ENCODE data around the gene AP1S3.
A peak's percentile ranks its signal among the peaks of the same experiment; 100 is the strongest.
"Not testable (repeated sequence)": the region's sequence is repeated elsewhere in the genome, so short reads cannot be mapped to it uniquely, and the experiment has no call there.

The AP1S3 gene

DNA sequence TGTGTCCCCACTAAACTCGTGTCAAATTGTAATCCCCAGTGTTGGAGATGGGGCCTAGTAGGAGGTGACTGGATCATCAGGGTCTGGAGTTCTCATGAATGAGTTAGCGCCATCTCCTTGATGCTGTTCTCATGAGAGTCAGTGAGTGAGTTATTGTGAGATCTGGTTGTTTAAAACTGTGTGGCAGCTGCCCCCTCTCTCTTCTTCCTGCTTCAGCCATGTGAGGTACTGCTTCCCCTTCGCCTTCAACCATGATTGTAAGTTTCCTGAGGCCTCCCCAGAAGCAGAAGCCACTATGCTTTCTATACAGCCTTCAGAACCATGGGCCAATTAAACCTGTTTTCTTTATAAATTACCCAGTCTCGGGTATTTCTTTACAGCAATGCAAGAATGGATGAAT, 50.4 kb downstream of the AP1S3 start:
- no peak for DNase-seq (ENCODE audit: low read depth in 1 of 2, low spot score in 1 of 2)
- no peak for TF ChIP-seq JUND (IDR thresholded peaks at IDR 0.05; ENCODE audit: low read depth)
- in situ Hi-C loops (cut with HindIII; ENCODE audit: low pct_unique_long_range_greater_than_20kb, low sequenced_read_pairs) = no loop called here

DNA sequence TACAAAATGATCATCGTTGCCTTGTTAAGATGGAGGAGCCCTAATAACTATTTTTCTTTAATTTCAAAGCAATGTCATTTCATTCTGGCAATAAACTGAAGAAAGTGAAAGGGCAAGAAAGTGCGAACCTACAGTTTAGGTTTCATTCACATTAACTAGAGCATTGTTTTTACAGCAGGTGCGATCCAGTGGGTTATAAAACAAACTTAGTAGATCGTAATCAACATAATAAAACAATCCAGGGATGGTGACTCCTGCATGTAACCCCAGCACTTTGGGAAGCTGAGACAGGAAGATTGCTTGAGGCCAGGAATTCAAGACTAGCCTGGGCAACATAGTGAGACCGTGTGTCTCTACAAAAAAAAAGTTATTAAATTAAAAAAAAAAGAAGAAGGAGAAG, 51.1 kb downstream of the AP1S3 start:
- in situ Hi-C loops (cut with HindIII; ENCODE audit: low pct_unique_long_range_greater_than_20kb, low sequenced_read_pairs) = no loop called here
- no peak for TF ChIP-seq JUND (IDR thresholded peaks at IDR 0.05; ENCODE audit: low read depth)
- peak in 1 of 2 experiments; percentile 16 for DNase-seq (ENCODE audit: low read depth in 1 of 2, low spot score in 1 of 2)

DNA sequence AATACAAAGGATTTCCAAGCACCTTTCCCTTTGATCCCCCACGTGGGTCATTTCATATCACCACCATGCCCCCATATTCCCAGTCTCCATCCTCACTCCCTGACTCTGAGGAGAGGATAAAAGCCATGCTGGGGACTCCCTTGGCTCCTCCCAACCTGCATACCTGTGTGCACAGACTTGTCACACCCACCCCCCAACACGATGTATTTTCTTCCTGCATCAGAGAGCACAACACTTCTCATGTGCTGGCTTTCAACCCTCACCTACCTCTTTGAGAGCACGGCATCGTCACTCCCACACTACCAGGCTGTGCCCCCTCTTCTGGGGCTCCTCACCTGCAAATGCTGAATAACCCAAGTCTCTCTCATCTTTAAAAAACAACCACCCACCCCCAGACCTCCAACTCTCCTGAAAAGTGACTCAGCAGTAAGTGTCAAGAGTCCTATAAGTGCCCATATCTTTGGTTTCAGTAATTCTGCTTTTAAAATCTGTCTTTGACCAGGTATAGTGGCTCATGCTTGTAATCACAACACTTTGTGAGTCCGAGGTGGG, 53.1 kb downstream of the AP1S3 start:
- TF ChIP-seq JUND (IDR thresholded peaks at IDR 0.05; ENCODE audit: low read depth) = no peak
- in situ Hi-C loops (cut with HindIII; ENCODE audit: low pct_unique_long_range_greater_than_20kb, low sequenced_read_pairs) = no loop called here
- no peak for DNase-seq (ENCODE audit: low read depth in 1 of 2, low spot score in 1 of 2)

DNA sequence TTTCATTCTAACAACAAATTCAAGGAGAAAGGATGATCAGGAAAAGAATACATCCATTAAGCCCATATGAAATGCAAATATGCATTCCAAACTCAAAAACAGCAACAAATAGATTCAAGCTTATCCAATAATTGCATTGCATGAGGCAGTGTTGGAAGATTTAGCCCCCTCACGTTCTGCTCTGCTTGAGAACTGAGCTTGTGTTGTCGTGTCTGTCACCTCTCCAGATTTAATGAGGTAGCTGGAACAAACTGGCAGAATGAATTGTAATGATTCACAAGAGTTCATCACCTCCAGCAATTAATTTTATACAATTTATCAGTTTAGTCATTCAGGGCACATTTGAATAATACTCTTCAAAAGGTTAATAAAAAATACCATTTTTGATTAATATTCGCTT, 54.8 kb downstream of the AP1S3 start:
- DNase-seq (ENCODE audit: low read depth in 1 of 2, low spot score in 1 of 2) = no peak
- in situ Hi-C loops (cut with HindIII; ENCODE audit: low pct_unique_long_range_greater_than_20kb, low sequenced_read_pairs) = no loop called here
- no peak for TF ChIP-seq JUND (IDR thresholded peaks at IDR 0.05; ENCODE audit: low read depth)

DNA sequence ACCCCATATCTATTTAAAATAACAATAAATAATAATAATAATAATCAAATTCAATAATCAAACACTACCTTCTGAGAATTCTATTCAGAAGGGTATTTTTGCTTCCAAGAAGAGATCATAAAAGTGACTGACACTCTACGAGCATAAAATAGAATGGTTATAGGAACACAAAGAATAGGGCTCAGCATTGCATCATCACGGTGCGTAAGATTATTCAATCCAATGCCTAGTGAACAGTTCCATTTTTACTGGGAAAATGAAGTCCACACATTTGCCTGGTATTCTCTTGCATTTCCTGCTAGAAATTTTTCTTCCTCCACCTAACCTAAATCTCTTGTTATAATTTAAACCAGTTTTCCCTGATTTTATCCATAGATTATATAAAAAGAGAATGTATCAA, 55.8 kb downstream of the AP1S3 start:
- in situ Hi-C loops (cut with HindIII; ENCODE audit: low pct_unique_long_range_greater_than_20kb, low sequenced_read_pairs) = no loop called here
- DNase-seq (ENCODE audit: low read depth in 1 of 2, low spot score in 1 of 2) = no peak
- TF ChIP-seq JUND (IDR thresholded peaks at IDR 0.05; ENCODE audit: low read depth) = no peak

DNA sequence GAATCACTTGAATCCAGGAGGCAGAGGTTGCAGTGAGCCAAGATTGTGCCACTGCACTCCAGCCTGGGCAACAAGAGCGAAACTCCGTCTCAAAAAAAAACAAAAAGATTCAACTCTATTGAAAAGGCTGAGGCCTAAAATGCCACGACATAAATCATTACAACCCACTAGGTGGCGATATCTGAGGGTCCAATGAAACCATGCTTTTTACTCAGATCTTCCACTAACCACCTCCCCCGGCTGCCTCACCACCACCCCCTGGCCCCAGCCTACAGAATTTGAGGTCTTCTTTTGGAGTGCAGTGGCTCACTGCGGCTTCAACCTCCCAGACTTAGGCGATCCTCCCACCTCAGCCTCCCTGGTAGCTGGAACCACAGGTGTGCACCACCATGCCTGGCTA, 57.5 kb downstream of the AP1S3 start:
- peak in 1 of 2 experiments; percentile 56 for DNase-seq (ENCODE audit: low read depth in 1 of 2, low spot score in 1 of 2)
- in situ Hi-C loops (cut with HindIII; ENCODE audit: low pct_unique_long_range_greater_than_20kb, low sequenced_read_pairs) = no loop called here
- no peak for TF ChIP-seq JUND (IDR thresholded peaks at IDR 0.05; ENCODE audit: low read depth)

DNA sequence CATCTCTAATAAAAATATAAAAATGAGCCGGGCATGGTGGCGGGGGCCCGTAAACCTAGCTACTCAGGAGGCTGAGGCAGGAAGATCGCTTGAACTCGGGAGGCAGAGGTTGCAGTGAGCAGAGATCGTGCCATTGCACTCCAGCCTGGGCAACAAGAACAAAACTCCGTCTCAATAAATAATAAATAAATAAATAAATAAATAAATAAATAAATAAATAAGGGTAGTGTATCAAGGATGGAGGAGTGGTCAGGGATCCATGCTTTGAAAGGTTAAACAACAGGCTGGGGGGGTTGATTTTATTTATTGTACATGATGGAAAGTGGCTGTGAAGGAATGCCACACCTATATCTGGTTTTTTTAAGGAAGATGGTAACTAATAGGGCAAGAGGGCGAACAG, 63.2 kb downstream of the AP1S3 start:
- DNase-seq (ENCODE audit: low read depth in 1 of 2, low spot score in 1 of 2) = no peak
- in situ Hi-C loops (cut with HindIII; ENCODE audit: low pct_unique_long_range_greater_than_20kb, low sequenced_read_pairs) = no loop called here
- no peak for TF ChIP-seq JUND (IDR thresholded peaks at IDR 0.05; ENCODE audit: low read depth)

DNA sequence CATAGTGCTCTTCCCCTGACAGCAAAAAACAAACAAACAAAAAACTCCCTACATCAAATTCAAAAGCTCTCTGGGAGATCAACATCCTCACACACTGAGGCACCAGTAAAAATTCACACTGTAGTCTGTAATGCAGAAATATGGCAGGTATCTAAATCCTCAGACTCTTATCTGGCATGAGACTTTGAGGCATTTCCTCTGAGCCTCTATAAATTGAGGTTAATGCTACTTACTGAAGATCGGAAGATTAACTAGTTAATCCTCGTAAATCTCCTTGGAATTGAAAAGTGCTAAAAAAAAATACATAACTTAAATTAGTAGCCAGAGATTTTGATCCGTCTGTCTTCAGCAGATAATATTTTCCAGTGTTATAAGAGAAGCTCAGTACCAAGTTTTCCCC, 65.0 kb downstream of the AP1S3 start:
- no peak for TF ChIP-seq JUND (IDR thresholded peaks at IDR 0.05; ENCODE audit: low read depth)
- in situ Hi-C loops (cut with HindIII; ENCODE audit: low pct_unique_long_range_greater_than_20kb, low sequenced_read_pairs) = no loop called here
- no peak for DNase-seq (ENCODE audit: low read depth in 1 of 2, low spot score in 1 of 2)

DNA sequence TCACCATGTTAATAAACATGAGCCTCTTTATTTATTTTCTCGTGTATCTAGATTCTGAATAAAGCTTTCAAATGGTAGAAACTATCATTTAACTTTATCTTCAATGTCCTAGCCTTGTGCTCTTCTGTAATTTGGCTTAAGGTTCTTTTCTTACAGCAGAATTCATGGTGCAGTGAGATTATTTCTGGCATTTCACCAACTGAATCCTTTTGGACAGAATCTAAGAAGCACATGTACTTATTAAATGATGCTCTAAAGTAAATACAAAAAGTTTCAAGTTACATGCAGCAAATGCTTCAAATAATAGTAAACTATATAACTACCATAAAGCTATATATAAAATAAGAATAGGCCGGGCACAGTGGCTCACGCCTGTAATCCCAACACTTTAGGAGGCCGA, 65.9 kb downstream of the AP1S3 start:
- TF ChIP-seq JUND (IDR thresholded peaks at IDR 0.05; ENCODE audit: low read depth) = no peak
- in situ Hi-C loops (cut with HindIII; ENCODE audit: low pct_unique_long_range_greater_than_20kb, low sequenced_read_pairs) = no loop called here
- no peak for DNase-seq (ENCODE audit: low read depth in 1 of 2, low spot score in 1 of 2)

DNA sequence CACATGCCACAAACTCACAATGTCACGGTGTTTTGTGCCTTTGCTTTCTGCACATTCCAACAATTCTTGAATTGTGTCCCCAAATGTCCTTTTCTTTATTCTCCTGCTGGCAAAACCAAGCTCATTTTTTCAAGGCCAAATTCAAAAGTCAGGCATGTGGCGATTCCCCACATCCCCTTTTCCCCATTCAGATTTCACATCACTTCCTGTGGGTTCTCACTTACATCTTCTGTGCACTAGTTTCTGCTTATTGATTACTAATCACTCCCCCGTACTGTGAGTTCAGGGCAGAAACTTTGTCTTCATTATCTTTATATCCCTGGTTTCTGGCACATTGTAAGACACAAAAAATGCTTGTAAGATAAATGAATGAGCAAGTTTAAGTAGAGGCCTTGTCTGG, 69.2 kb downstream of the AP1S3 start:
- in situ Hi-C loops (cut with HindIII; ENCODE audit: low pct_unique_long_range_greater_than_20kb, low sequenced_read_pairs) = no loop called here
- no peak for DNase-seq (ENCODE audit: low read depth in 1 of 2, low spot score in 1 of 2)
- TF ChIP-seq JUND (IDR thresholded peaks at IDR 0.05; ENCODE audit: low read depth) = no peak

DNA sequence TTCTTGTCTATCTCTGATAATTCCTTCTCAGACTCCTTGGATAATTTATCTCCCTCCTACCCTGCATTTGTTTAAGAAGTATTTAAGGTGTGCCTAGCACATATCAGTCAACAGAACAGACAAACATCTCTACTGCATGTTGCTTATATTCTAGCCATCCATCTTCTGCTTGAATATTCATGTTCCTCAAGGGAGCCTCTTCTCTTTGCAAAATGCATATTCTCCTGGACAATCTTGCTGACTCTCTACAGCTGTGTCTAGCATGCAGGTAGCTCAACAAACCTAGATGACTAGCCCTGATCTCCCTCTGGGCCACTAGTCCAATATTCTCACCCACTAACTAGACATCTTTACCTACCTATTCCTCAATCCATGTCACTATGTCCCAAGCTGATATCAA, 70.0 kb downstream of the AP1S3 start:
- in situ Hi-C loops (cut with HindIII; ENCODE audit: low pct_unique_long_range_greater_than_20kb, low sequenced_read_pairs) = no loop called here
- TF ChIP-seq JUND (IDR thresholded peaks at IDR 0.05; ENCODE audit: low read depth) = no peak
- no peak for DNase-seq (ENCODE audit: low read depth in 1 of 2, low spot score in 1 of 2)

DNA sequence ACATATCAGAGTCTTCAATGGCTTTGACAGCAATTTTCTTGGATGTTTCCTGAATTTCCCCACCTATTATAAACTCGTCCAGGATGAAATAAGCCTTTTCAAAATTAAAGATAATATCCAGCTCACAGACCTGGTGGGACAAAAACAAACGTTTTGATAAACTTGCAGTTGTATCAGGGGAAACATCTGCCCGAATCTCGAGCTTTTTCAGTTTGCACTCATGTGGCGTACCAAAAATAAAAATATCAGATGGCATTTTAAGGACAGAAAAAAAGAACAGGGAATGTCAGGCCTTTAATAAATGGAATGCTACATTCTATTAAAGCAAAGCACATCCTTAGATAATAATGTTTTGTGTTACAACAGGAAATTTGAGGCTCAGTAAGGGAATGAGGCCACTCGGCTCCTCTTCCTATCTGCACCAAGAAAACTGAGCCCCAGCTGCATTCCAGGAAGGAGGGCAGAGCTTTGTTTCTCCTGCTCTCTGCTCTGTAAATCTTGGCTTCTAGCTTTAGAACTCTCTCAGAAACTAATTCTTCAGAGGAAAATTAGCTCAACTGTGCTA, 72.1 kb downstream of the AP1S3 start:
- TF ChIP-seq JUND (IDR thresholded peaks at IDR 0.05; ENCODE audit: low read depth) = no peak
- in situ Hi-C loops (cut with HindIII; ENCODE audit: low pct_unique_long_range_greater_than_20kb, low sequenced_read_pairs) = no loop called here
- DNase-seq (ENCODE audit: low read depth in 1 of 2, low spot score in 1 of 2) = no peak

DNA sequence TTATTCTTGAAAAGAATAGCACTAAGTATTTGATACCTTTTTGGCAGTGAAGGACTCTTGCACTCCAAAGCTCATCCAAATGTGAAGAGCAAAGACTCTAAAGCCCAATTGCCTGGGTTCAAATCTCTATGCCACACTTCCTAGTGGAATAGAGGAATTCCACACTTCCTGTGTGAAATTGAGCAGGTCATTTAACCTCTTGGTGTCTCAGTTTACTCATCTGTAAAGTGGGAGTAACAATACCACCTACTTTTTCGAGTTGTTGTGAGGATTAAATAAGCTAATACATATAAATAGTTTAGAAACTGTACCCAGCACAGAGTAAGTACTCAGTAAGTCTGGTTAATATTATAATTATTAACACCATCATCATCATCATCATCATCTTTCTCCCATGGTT, 72.6 kb downstream of the AP1S3 start:
- in situ Hi-C loops (cut with HindIII; ENCODE audit: low pct_unique_long_range_greater_than_20kb, low sequenced_read_pairs) = no loop called here
- no peak for DNase-seq (ENCODE audit: low read depth in 1 of 2, low spot score in 1 of 2)
- TF ChIP-seq JUND (IDR thresholded peaks at IDR 0.05; ENCODE audit: low read depth) = no peak

DNA sequence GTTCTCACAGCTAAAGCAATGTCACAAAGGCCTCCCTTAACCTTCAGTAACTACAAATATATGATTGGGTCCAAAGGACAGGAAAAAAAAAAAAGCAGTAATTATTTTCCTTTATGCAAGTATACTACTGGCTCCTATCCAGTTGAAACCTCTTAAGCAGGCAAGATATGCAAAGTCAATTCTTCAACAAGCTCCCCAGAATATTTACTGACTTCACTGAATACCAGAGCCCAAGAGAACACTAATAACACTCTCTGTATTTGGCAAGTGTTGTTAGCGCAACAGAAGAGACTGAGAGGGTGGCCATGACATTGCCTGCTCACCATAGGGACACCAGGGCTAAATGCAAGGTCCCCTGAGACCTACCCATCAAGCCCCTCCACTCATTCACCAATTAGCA, 74.5 kb downstream of the AP1S3 start:
- no peak for DNase-seq (ENCODE audit: low read depth in 1 of 2, low spot score in 1 of 2)
- TF ChIP-seq JUND (IDR thresholded peaks at IDR 0.05; ENCODE audit: low read depth) = no peak
- in situ Hi-C loops (cut with HindIII; ENCODE audit: low pct_unique_long_range_greater_than_20kb, low sequenced_read_pairs) = no loop called here

DNA sequence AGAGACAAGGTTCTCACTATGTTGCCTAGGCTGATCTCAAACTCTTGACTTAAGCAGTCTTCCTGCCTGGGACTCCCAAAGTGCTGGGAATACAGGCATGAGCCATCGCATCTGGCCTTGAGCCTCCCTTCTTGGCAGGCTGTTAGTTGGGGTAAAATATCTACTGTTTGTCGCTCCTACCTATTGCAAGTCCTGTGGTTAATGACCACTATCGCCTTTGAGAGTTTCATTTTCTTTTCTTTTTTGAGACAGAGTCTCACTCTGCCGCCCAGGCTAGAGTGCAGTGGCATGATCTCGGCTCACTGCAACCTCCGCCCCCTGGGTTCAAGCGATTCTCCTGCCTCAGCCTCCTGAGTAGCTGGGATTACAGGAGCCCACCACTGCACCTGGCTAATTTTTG, 75.6 kb downstream of the AP1S3 start:
- in situ Hi-C loops (cut with HindIII; ENCODE audit: low pct_unique_long_range_greater_than_20kb, low sequenced_read_pairs); DNase-seq (ENCODE audit: low read depth in 1 of 2, low spot score in 1 of 2): not testable (repeated sequence)

Measured in T47D (cell line).